Measurements from ENCODE around the gene HAPLN1.

DNA sequence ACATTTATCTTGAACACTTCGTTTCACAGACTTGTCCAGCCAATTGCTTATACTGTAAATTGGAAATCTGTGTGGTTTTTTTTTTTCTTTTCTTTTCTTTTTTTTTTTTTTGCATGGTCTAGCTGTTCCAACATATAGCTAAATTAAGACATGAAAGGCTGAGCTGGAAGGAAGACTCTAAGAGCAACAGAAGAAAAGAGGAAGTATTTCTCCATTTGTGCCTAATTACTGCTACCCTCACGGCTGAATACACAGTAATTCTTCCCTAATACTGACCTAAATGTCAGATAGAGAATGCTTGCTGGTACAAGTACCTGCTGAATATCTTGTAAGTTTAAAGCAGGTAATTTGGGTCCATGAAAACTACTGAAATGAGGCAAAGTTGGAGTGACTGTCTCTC is 11.0 kb upstream of the HAPLN1 start:
- TF ChIP-seq, protein P1, sequence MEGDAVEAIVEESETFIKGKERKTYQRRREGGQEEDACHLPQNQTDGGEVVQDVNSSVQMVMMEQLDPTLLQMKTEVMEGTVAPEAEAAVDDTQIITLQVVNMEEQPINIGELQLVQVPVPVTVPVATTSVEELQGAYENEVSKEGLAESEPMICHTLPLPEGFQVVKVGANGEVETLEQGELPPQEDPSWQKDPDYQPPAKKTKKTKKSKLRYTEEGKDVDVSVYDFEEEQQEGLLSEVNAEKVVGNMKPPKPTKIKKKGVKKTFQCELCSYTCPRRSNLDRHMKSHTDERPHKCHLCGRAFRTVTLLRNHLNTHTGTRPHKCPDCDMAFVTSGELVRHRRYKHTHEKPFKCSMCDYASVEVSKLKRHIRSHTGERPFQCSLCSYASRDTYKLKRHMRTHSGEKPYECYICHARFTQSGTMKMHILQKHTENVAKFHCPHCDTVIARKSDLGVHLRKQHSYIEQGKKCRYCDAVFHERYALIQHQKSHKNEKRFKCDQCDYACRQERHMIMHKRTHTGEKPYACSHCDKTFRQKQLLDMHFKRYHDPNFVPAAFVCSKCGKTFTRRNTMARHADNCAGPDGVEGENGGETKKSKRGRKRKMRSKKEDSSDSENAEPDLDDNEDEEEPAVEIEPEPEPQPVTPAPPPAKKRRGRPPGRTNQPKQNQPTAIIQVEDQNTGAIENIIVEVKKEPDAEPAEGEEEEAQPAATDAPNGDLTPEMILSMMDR (conservative IDR thresholded peaks at IDR 0.05): no peak
- no peak for TF ChIP-seq EZH2 (IDR thresholded peaks at IDR 0.05; ENCODE audit: low read depth)

Data from PC-9 (cell line).